ENCODE results near the gene STK36.

The STK36 gene

GRCh38 chr2:218744615-218745014 is 72.7 kb downstream of the STK36 start:
- no peak for DNase-seq (ENCODE audit: low read depth)
- TF ChIP-seq, protein P1, sequence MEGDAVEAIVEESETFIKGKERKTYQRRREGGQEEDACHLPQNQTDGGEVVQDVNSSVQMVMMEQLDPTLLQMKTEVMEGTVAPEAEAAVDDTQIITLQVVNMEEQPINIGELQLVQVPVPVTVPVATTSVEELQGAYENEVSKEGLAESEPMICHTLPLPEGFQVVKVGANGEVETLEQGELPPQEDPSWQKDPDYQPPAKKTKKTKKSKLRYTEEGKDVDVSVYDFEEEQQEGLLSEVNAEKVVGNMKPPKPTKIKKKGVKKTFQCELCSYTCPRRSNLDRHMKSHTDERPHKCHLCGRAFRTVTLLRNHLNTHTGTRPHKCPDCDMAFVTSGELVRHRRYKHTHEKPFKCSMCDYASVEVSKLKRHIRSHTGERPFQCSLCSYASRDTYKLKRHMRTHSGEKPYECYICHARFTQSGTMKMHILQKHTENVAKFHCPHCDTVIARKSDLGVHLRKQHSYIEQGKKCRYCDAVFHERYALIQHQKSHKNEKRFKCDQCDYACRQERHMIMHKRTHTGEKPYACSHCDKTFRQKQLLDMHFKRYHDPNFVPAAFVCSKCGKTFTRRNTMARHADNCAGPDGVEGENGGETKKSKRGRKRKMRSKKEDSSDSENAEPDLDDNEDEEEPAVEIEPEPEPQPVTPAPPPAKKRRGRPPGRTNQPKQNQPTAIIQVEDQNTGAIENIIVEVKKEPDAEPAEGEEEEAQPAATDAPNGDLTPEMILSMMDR (IDR thresholded peaks at IDR 0.05; ENCODE audit: insufficient read depth, low read depth, low read length, missing control alignments): no peak
- H3K4me3 ChIP-seq (ENCODE audit: low read length): no peak overlapping the region

DNA sequence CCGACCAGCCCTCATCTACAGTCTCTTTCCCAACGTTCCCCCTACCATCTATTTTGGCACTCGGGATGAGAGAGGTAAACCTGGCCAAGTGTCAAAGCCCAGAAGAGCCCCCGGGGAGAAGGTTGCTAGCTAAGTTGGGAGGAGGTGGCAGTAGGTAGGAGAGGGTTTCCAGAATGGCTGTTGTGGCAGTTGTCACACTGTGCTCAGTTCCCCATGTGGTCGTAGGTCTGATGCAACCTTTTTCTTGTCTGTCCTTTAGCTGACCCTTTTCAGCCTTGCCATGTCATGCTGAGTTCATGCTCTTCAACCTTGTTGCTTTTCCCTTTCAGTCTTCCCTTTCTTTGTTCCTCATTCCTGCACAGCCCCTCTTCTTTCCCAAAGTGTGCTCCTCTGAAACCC is 73.3 kb downstream of the STK36 start:
- TF ChIP-seq, protein P1 (IDR thresholded peaks at IDR 0.05; ENCODE audit: insufficient read depth, low read depth, low read length, missing control alignments): no peak
- DNase-seq (ENCODE audit: low read depth): no peak
- H3K4me3 ChIP-seq (ENCODE audit: low read length): no peak overlapping the region

GRCh38 chr2:218745559-218746469 is 73.9 kb downstream of the STK36 start:
- no peak for DNase-seq (ENCODE audit: low read depth)
- no peak overlapping the region for H3K4me3 ChIP-seq (ENCODE audit: low read length)
- TF ChIP-seq, protein P1 (IDR thresholded peaks at IDR 0.05; ENCODE audit: insufficient read depth, low read depth, low read length, missing control alignments): no peak

DNA sequence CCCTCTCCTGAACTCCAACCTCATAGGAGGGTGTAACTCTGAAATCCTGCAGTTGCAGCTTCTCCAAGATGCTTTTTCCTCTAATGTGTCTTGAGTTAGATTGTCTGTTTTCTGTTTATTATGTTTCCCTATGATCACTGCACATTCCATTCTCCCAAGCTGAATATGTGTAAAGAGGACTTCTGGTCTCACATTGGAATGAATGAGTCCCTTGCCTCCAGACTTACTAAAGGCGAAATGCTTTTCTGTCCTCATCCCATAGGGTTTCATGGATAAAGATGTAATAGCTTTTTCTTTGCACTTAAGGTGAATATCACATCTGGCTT is 74.5 kb downstream of the STK36 start:
- DNase-seq (ENCODE audit: low read depth): no peak
- H3K4me3 ChIP-seq (ENCODE audit: low read length): no peak overlapping the region
- TF ChIP-seq, protein P1 (IDR thresholded peaks at IDR 0.05; ENCODE audit: insufficient read depth, low read depth, low read length, missing control alignments): no peak

DNA sequence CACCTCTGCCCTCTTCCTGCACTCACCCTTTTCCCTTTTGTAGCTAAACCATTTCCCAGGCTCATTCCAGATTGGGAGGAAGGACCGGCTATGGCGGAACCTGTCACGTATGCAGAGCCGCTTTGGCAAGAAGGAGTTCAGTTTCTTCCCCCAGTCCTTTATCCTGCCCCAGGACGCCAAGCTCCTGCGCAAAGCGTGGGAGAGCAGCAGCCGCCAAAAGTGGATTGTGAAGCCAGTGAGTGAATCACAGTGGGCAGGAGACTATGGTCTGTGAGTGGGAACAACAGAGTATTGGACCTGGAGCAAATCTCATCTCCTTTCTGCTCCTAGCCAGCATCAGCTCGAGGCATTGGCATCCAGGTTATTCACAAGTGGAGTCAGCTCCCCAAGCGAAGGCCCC is 75.1 kb downstream of the STK36 start:
- no peak for DNase-seq (ENCODE audit: low read depth)
- H3K4me3 ChIP-seq (ENCODE audit: low read length): no peak overlapping the region
- TF ChIP-seq, protein P1 (IDR thresholded peaks at IDR 0.05; ENCODE audit: insufficient read depth, low read depth, low read length, missing control alignments): no peak

DNA sequence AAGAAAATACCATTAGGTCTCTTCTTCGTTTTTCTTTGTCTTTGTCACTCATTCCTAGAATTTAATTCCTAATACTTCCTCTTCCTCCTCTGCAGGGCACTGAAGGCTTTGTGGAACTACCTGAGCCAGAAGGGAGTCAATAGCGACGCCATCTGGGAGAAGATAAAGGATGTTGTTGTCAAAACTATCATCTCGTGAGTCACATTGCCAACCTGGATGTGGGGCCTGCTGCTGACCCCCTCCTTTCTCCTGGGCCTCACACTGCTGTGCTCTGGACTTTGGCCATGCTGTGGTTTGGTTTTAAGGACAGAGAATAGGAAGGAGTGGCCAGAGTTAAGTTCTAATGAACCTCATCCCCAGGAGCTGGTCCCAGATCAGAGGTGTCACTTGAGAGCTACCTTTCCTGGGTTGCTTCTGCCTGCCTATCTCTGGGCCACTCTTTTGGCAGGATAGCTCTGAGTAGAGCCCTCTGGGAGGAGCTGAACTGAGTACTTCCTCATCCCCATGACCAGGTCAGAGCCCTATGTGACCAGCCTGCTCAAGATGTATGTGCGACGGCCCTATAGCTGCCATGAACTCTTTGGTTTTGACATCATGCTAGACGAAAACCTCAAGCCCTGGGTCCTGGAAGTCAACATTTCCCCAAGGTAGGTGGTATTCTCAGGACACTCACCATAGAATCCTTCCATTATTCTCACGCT is 77.0 kb downstream of the STK36 start:
- DNase-seq (ENCODE audit: low read depth): no peak
- TF ChIP-seq, protein P1 (IDR thresholded peaks at IDR 0.05; ENCODE audit: insufficient read depth, low read depth, low read length, missing control alignments): no peak
- no peak overlapping the region for H3K4me3 ChIP-seq (ENCODE audit: low read length)

Measured in epithelial cell of esophagus (primary cell).